ENCODE results near the gene SLC11A1.

Gene SLC11A1

GRCh38 chr2:218383892-218384519, 1.9 kb downstream of the SLC11A1 start:
- Histone ChIP-seq H3K4me3 (ENCODE audit: extremely low read depth, insufficient read depth, low read length, poor library complexity, severe bottlenecking) (no peak overlapping the region), H3K36me3 (ENCODE audit: control insufficient read depth, insufficient read depth, low read length) (no peaks in the 10 kb centered on the region), H3K27ac (ENCODE audit: low read depth, low read length, severe bottlenecking) (no peak overlapping the region), H3K9me3 (ENCODE audit: control insufficient read depth, low read length) (no peaks in the 10 kb centered on the region), H3K4me1 (ENCODE audit: control insufficient read depth, insufficient read depth, low read length, poor library complexity, severe bottlenecking) (peaks cover 11% of the 10 kb centered on the region)
- WGBS, 2 experiments (ENCODE audit: insufficient coverage in 2 of 2), result 90 to 94% methylated on average over 8 to 9 of the region's 10 CpGs

- 86 to 89% methylated on average over 8 of the region's 9 CpGs for WGBS, 2 experiments (ENCODE audit: insufficient coverage in 2 of 2)
Measured at GRCh38 chr2:218384975-218385374, 2.9 kb downstream of the SLC11A1 start.

DNA sequence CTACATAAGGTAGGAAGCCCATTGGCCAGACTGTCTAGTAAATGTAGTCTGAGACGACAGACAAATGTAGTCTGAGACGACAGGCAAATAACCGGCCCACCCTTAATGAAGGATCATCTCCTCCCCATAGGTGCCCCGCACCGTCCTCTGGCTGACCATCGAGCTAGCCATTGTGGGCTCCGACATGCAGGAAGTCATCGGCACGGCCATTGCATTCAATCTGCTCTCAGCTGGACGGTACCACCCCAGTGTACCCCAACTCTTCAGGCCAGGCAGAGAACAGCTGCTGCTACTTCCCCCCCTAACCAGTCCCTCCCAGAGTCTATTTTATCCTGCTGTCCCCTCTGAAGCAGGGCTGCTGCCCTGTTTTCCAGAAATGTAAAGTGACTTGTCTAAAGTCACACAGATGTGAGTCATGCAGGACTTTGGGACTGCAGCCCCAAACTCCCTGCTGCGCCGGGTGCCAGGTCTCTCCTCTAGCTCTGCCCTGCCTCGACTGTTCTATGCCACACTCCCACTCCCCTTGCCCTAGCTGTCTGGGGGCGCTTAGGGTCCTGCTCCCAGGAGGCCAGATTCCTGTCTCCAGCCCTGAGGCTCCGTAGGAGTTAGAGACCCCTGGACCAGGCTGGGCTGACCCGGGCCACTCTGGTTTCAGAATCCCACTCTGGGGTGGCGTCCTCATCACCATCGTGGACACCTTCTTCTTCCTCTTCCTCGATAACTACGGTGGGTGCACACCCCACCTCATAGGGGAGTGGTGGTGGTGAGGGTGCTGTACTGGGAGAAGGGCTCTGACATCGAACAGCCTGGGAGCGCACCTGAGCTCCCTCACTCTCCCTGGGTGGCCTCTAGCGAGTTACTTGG, 4.7 kb downstream of the SLC11A1 start:
- Histone ChIP-seq H3K9me3 (ENCODE audit: control insufficient read depth, low read length) (no peaks in the 10 kb centered on the region), H3K4me3 (ENCODE audit: extremely low read depth, insufficient read depth, low read length, poor library complexity, severe bottlenecking) (no peak overlapping the region), H3K36me3 (ENCODE audit: control insufficient read depth, insufficient read depth, low read length) (no peaks in the 10 kb centered on the region), H3K27ac (ENCODE audit: low read depth, low read length, severe bottlenecking) (no peak overlapping the region), H3K4me1 (ENCODE audit: control insufficient read depth, insufficient read depth, low read length, poor library complexity, severe bottlenecking) (peaks cover 11% of the 10 kb centered on the region)
- WGBS, 2 experiments (ENCODE audit: insufficient coverage in 2 of 2), result 89 to 96% methylated on average over 13 to 16 of the region's 23 CpGs

More at GRCh38 chr2:218384975-218385374, 2.9 kb downstream of the SLC11A1 start:
- Histone ChIP-seq H3K36me3 (ENCODE audit: control insufficient read depth, insufficient read depth, low read length) (no peaks in the 10 kb centered on the region), H3K4me3 (ENCODE audit: extremely low read depth, insufficient read depth, low read length, poor library complexity, severe bottlenecking) (no peak overlapping the region), H3K4me1 (ENCODE audit: control insufficient read depth, insufficient read depth, low read length, poor library complexity, severe bottlenecking) (peaks cover 11% of the 10 kb centered on the region), H3K9me3 (ENCODE audit: control insufficient read depth, low read length) (no peaks in the 10 kb centered on the region), H3K27ac (ENCODE audit: low read depth, low read length, severe bottlenecking) (no peak overlapping the region)

- WGBS, 2 experiments (ENCODE audit: insufficient coverage in 2 of 2), result 32 to 40% methylated on average over 16 to 23 of the region's 38 CpGs
- Histone ChIP-seq H3K4me1 (ENCODE audit: control insufficient read depth, insufficient read depth, low read length, poor library complexity, severe bottlenecking) (peaks cover 11% of the 10 kb centered on the region), H3K4me3 (ENCODE audit: extremely low read depth, insufficient read depth, low read length, poor library complexity, severe bottlenecking) (no peak overlapping the region), H3K36me3 (ENCODE audit: control insufficient read depth, insufficient read depth, low read length) (no peaks in the 10 kb centered on the region), H3K27ac (ENCODE audit: low read depth, low read length, severe bottlenecking) (no peak overlapping the region), H3K9me3 (ENCODE audit: control insufficient read depth, low read length) (no peaks in the 10 kb centered on the region)
Measured at GRCh38 chr2:218387369-218388194, 5.5 kb downstream of the SLC11A1 start.

- no peak overlapping the region for H3K27ac ChIP-seq (ENCODE audit: low read depth, low read length, severe bottlenecking)
- H3K4me3 ChIP-seq (ENCODE audit: extremely low read depth, insufficient read depth, low read length, poor library complexity, severe bottlenecking), result no peak overlapping the region
- 94 to 96% methylated on average over 11 to 16 of the region's 17 CpGs for WGBS, 2 experiments (ENCODE audit: insufficient coverage in 2 of 2)
- H3K4me1 ChIP-seq (ENCODE audit: control insufficient read depth, insufficient read depth, low read length, poor library complexity, severe bottlenecking), result peaks cover 7% of the 10 kb centered on the region
- H3K36me3 ChIP-seq (ENCODE audit: control insufficient read depth, insufficient read depth, low read length), result no peaks in the 10 kb centered on the region
- no peaks in the 10 kb centered on the region for H3K9me3 ChIP-seq (ENCODE audit: control insufficient read depth, low read length)
Measured at GRCh38 chr2:218389333-218390150, 7.5 kb downstream of the SLC11A1 start.

DNA sequence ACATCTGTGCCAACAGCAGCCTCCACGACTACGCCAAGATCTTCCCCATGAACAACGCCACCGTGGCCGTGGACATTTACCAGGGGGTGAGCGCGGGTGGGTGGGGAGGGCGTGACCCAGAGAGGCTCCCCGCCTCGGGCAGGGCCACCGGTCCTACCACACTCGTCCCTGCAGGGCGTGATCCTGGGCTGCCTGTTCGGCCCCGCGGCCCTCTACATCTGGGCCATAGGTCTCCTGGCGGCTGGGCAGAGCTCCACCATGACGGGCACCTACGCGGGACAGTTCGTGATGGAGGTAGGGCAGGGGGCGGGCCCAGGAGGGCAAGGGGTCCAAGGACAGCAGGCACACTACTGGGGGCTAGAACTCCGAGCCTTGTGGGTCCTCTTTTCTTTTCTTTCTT, 9.1 kb downstream of the SLC11A1 start:
- 95 to 97% methylated on average over 18 to 22 of the region's 23 CpGs for WGBS, 2 experiments (ENCODE audit: insufficient coverage in 2 of 2)
- Histone ChIP-seq H3K4me1 (ENCODE audit: control insufficient read depth, insufficient read depth, low read length, poor library complexity, severe bottlenecking) (peaks cover 7% of the 10 kb centered on the region), H3K36me3 (ENCODE audit: control insufficient read depth, insufficient read depth, low read length) (no peaks in the 10 kb centered on the region), H3K9me3 (ENCODE audit: control insufficient read depth, low read length) (no peaks in the 10 kb centered on the region), H3K4me3 (ENCODE audit: extremely low read depth, insufficient read depth, low read length, poor library complexity, severe bottlenecking) (no peak overlapping the region), H3K27ac (ENCODE audit: low read depth, low read length, severe bottlenecking) (no peak overlapping the region)

DNA sequence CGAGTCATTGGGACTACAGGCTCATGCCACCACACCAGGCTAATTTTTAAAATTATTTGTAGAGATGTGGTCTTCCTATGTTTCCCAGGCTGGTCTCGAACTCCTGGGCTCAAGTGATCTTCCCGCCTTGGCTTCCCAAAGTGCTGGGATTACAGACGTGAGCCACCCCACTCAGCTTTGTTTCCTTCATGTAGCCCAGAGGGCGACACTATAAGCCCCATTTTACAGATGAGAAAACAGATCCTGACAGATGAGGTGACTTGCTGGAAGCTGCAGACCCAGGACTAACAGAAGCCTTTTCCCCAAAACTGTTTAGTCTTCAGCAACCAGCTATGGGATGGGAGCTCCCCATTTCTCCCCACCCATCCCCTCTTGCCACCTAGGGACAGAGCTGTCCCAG, 10.4 kb downstream of the SLC11A1 start:
- WGBS, 2 experiments (ENCODE audit: insufficient coverage in 2 of 2), result 94% methylated on average over 3 to 4 of the region's 5 CpGs

GRCh38 chr2:218392891-218393462, 10.9 kb downstream of the SLC11A1 start:
- Histone ChIP-seq H3K4me1 (ENCODE audit: control insufficient read depth, insufficient read depth, low read length, poor library complexity, severe bottlenecking) (peaks cover 6% of the 10 kb centered on the region), H3K27ac (ENCODE audit: low read depth, low read length, severe bottlenecking) (no peak overlapping the region)
- 79 to 89% methylated on average over 13 to 16 of the region's 16 CpGs for WGBS, 2 experiments (ENCODE audit: insufficient coverage in 2 of 2)

More for the DNA sequence above, 10.4 kb downstream of the SLC11A1 start:
- Histone ChIP-seq H3K27ac (ENCODE audit: low read depth, low read length, severe bottlenecking) (no peak overlapping the region), H3K9me3 (ENCODE audit: control insufficient read depth, low read length) (no peaks in the 10 kb centered on the region), H3K4me3 (ENCODE audit: extremely low read depth, insufficient read depth, low read length, poor library complexity, severe bottlenecking) (no peak overlapping the region), H3K36me3 (ENCODE audit: control insufficient read depth, insufficient read depth, low read length) (no peaks in the 10 kb centered on the region), H3K4me1 (ENCODE audit: control insufficient read depth, insufficient read depth, low read length, poor library complexity, severe bottlenecking) (peaks cover 5% of the 10 kb centered on the region)

DNA sequence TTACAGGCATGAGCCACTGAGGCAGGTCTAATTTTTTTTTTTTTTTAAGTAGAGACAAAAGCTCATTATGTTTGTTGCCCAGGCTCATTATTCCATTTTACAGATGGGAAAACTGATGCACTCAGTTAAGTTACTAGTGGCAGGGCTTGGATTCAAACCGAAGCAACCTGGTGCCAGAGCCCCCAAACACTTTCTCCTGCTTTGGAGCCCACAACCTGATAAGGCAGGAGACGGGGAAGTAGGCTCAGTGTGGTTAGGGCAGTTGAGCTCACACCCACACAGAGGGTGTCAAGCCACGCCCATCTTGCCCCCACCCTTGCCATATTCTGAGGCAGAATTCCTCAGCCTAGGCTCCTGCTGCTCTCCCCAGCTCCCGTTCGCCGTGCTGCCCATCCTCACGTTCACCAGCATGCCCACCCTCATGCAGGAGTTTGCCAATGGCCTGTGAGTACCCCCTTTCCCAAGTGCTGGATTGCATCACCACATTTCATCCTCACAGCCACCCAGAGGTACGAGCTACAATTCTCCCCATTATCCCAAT, 11.7 kb downstream of the SLC11A1 start:
- no peaks in the 10 kb centered on the region for H3K36me3 ChIP-seq (ENCODE audit: control insufficient read depth, insufficient read depth, low read length)
- H3K9me3 ChIP-seq (ENCODE audit: control insufficient read depth, low read length), result no peaks in the 10 kb centered on the region
- H3K4me3 ChIP-seq (ENCODE audit: extremely low read depth, insufficient read depth, low read length, poor library complexity, severe bottlenecking), result no peak overlapping the region
- 60 to 65% methylated on average over 5 to 6 of the region's 8 CpGs for WGBS, 2 experiments (ENCODE audit: insufficient coverage in 2 of 2)
- H3K27ac ChIP-seq (ENCODE audit: low read depth, low read length, severe bottlenecking), result no peak overlapping the region
- peaks cover 6% of the 10 kb centered on the region for H3K4me1 ChIP-seq (ENCODE audit: control insufficient read depth, insufficient read depth, low read length, poor library complexity, severe bottlenecking)

More at GRCh38 chr2:218392891-218393462, 10.9 kb downstream of the SLC11A1 start:
- no peaks in the 10 kb centered on the region for H3K9me3 ChIP-seq (ENCODE audit: control insufficient read depth, low read length)
- no peak overlapping the region for H3K4me3 ChIP-seq (ENCODE audit: extremely low read depth, insufficient read depth, low read length, poor library complexity, severe bottlenecking)
- no peaks in the 10 kb centered on the region for H3K36me3 ChIP-seq (ENCODE audit: control insufficient read depth, insufficient read depth, low read length)

Measured in mesodermal cell (in vitro differentiated cells).